GM11168 (cell line): ENCODE measurements around the gene CFAP70.
"Not testable (repeated sequence)": the region's sequence is repeated elsewhere in the genome, so short reads cannot be mapped to it uniquely, and the experiment has no call there.

ENCODE experiments used
- in situ Hi-C: fragments of 300-500 bp; cut with MboI; formaldehyde crosslinking; loops from one replicate; pipeline ENCODE4 v1.12.0; 2022; ENCODE audit warnings: low sequenced_read_pairs; ENCODE audit not compliant: unreplicated experiment

CFAP70 gene

GRCh38 chr10:73358331-73359279 lies at the start of gene CFAP70:
Gene CFAP70 (minus strand): TSS chr10:73358864. CDS start chr10:73354796, 4,068 bp downstream.
- in situ Hi-C loops: no loop called here

- in situ Hi-C loops: no loop called here
Measured at GRCh38 chr10:73408061-73408460, 49.4 kb upstream of the CFAP70 start.

GRCh38 chr10:73407495-73407894 lies 48.8 kb upstream of the CFAP70 start:
- in situ Hi-C loops: no loop called here

- in situ Hi-C loops: no loop called here
Measured at GRCh38 chr10:73406846-73407245, 48.2 kb upstream of the CFAP70 start.

GRCh38 chr10:73405556-73405955 lies 46.9 kb upstream of the CFAP70 start:
- in situ Hi-C loops: no loop called here

- in situ Hi-C loops: no loop called here
Measured at GRCh38 chr10:73404690-73405089, 46.0 kb upstream of the CFAP70 start.

- in situ Hi-C loops: no loop called here
Measured at GRCh38 chr10:73401636-73402035, 43.0 kb upstream of the CFAP70 start.

- in situ Hi-C loops: no loop called here
Measured at GRCh38 chr10:73399063-73399462, 40.4 kb upstream of the CFAP70 start.

- in situ Hi-C loops: no loop called here
Measured at GRCh38 chr10:73398024-73398423, 39.4 kb upstream of the CFAP70 start.

- in situ Hi-C loops: not testable (repeated sequence)
Measured at GRCh38 chr10:73394325-73394724, 35.7 kb upstream of the CFAP70 start.

GRCh38 chr10:73388228-73388627 lies 29.6 kb upstream of the CFAP70 start:
- in situ Hi-C loops: no loop called here

- in situ Hi-C loops: no loop called here
Measured at GRCh38 chr10:73386583-73386982, 27.9 kb upstream of the CFAP70 start.

GRCh38 chr10:73379064-73379748 lies 20.5 kb upstream of the CFAP70 start:
- in situ Hi-C loops: no loop called here

- in situ Hi-C loops: no loop called here
Measured at GRCh38 chr10:73376679-73377078, 18.0 kb upstream of the CFAP70 start.

- in situ Hi-C loops: no loop called here
Measured at GRCh38 chr10:73368238-73368637, 9.6 kb upstream of the CFAP70 start.

GRCh38 chr10:73366381-73367298 lies 8.0 kb upstream of the CFAP70 start:
- in situ Hi-C loops: no loop called here

- in situ Hi-C loops: no loop called here
Measured at GRCh38 chr10:73364964-73365363, 6.3 kb upstream of the CFAP70 start.

GRCh38 chr10:73359492-73359891 lies 828 bp upstream of the CFAP70 start:
- in situ Hi-C loops: no loop called here

GRCh38 chr10:73357821-73358220 lies 843 bp downstream of the CFAP70 start:
- in situ Hi-C loops: no loop called here

- in situ Hi-C loops: no loop called here
Measured at GRCh38 chr10:73357166-73357565, 1.5 kb downstream of the CFAP70 start.
